HepG2 (cell line): ENCODE measurements around the gene ZCCHC3. TPM values are rescaled to one million over a fixed set of nuclear protein-coding genes. Genes with fewer than 3 reads are reported as not detected.

Experiments used
- CREB1 ChIP-seq, 2 experiments: fragments of 450-650 bp in 1 of 2; IDR thresholded peaks; 2 replicates each; pipeline ENCODE4 v1.6.1; 2016 to 2017; ENCODE audit warnings: control low read depth in 1 of 2, mild to moderate bottlenecking in 1 of 2, missing compliant biosample characterization in 1 of 2, missing genetic modification characterization in 1 of 2
- CREBL2 ChIP-seq: sonication (generic); formaldehyde crosslinking; IDR thresholded peaks from 2 replicates; pipeline ENCODE4 v1.8.1; 2023; ENCODE audit warnings: missing genetic modification reagents, mild to moderate bottlenecking, borderline replicate concordance
- DNMT1 ChIP-seq: sonication (generic); formaldehyde crosslinking; IDR thresholded peaks from 2 replicates; pipeline ENCODE4 v1.5.1; 2020; ENCODE audit warnings: mild to moderate bottlenecking, missing genetic modification reagents
- DZIP1 ChIP-seq: sonication (generic); formaldehyde crosslinking; IDR thresholded peaks from 2 replicates; pipeline ENCODE4 v1.5.0; 2020; ENCODE audit warnings: mild to moderate bottlenecking, missing genetic modification reagents
- EEA1 ChIP-seq: sonication (generic); formaldehyde crosslinking; IDR thresholded peaks from 2 replicates; pipeline ENCODE4 v1.5.1; 2020; ENCODE audit warnings: mild to moderate bottlenecking, missing genetic modification reagents, borderline replicate concordance
- GMEB1 ChIP-seq: sonication (generic); formaldehyde crosslinking; IDR thresholded peaks from 2 replicates; pipeline ENCODE4 v1.5.1; 2020; ENCODE audit warnings: missing genetic modification reagents, mild to moderate bottlenecking, borderline replicate concordance
- KDM3A ChIP-seq: IDR thresholded peaks from 2 replicates; pipeline ENCODE4 v1.6.1; 2018; ENCODE audit warnings: low read depth, missing compliant biosample characterization
- NBN ChIP-seq: fragments of 450-650 bp; conservative IDR thresholded peaks from 2 replicates; pipeline ENCODE4 v1.6.1; 2017
- POGK ChIP-seq: sonication (generic); formaldehyde crosslinking; conservative IDR thresholded peaks from 2 replicates; pipeline ENCODE4 v1.8.0; 2022; ENCODE audit warnings: mild to moderate bottlenecking, moderate library complexity, missing genetic modification reagents
- PPARG ChIP-seq: conservative IDR thresholded peaks from 2 replicates; pipeline ENCODE4 v1.6.1; 2016; ENCODE audit warnings: missing biosample characterization, missing genetic modification reagents
- RAD51 ChIP-seq: fragments of 450-650 bp; IDR thresholded peaks from 2 replicates; pipeline ENCODE4 v1.6.1; 2016; ENCODE audit warnings: borderline replicate concordance
- RBAK ChIP-seq: sonication (generic); formaldehyde crosslinking; IDR thresholded peaks from 2 replicates; pipeline ENCODE4 v1.5.1; 2020; ENCODE audit warnings: mild to moderate bottlenecking, missing genetic modification reagents
- SUZ12 ChIP-seq: fragments of 150-350 bp; IDR thresholded peaks from 2 replicates; pipeline ENCODE4 v1.6.1; 2014; ENCODE audit warnings: low read depth, low read length
- TIGD3 ChIP-seq: sonication (generic); formaldehyde crosslinking; IDR thresholded peaks from 2 replicates; pipeline ENCODE4 v1.5.1; 2020; ENCODE audit warnings: mild to moderate bottlenecking, missing genetic modification reagents, borderline replicate concordance
- ZBTB7A ChIP-seq: sonication (generic); formaldehyde crosslinking; IDR thresholded peaks from 2 replicates; pipeline ENCODE4 v1.8.0; 2022; ENCODE audit warnings: mild to moderate bottlenecking, missing genetic modification reagents
- ZNF205 ChIP-seq: IDR thresholded peaks from 2 replicates; pipeline ENCODE4 v1.6.1; 2018; ENCODE audit warnings: missing biosample characterization, missing genetic modification reagents
- ZNF224 ChIP-seq: sonication (generic); formaldehyde crosslinking; IDR thresholded peaks from 2 replicates; pipeline ENCODE4 v1.5.0; 2020; ENCODE audit warnings: mild to moderate bottlenecking, missing genetic modification reagents
- ZNF275 ChIP-seq: sonication (generic); formaldehyde crosslinking; IDR thresholded peaks from 2 replicates; pipeline ENCODE4 v1.8.0; 2022; ENCODE audit warnings: missing genetic modification reagents, mild to moderate bottlenecking, inconsistent platforms, borderline replicate concordance
- ZNF317 ChIP-seq: sonication (generic); formaldehyde crosslinking; IDR thresholded peaks from 2 replicates; pipeline ENCODE4 v1.5.0; 2020; ENCODE audit warnings: mild to moderate bottlenecking, missing genetic modification reagents
- ZNF530 ChIP-seq: sonication (generic); formaldehyde crosslinking; IDR thresholded peaks from 2 replicates; pipeline ENCODE4 v1.5.0; 2020; ENCODE audit warnings: low read depth, mild to moderate bottlenecking, missing genetic modification reagents
- ZNF652 ChIP-seq: IDR thresholded peaks from 2 replicates; pipeline ENCODE4 v1.6.1; 2016; ENCODE audit warnings: low read depth, borderline replicate concordance
- polyA plus RNA-seq, 8 experiments: library from polyadenylated mRNA; depleted of rRNA in 3 of 8; stranded (reverse) in 7 of 8; unstranded in 1 of 8; fragments of >200 nt; fragmentation: Illumina TruSeq in 4 of 8; extraction: Trizol in 4 of 8; gene quantifications; 2 replicates each; pipeline versions ENCODE4 v1.2.1 to v1.2.3, GENCODE V29; 2011 to 2016; ENCODE audit warnings: low read depth in 4 of 8, missing spikeins in 1 of 8, mixed read lengths in 1 of 8; ENCODE audit not compliant: insufficient read depth in 1 of 8
- total RNA-seq, 5 experiments: library from RNA; depleted of rRNA; stranded (reverse); fragments of >200 nt; fragmentation: Illumina TruSeq; extraction: Trizol; gene quantifications; 2 replicates each; pipeline ENCODE4 v1.2.3, GENCODE V29; 2016; ENCODE audit warnings: low read depth in 1 of 5

Gene ZCCHC3
- total and polyA plus RNA-seq, 2 of the 13 experiments (the other 11 are each of a cell fraction or from before 2014, with no cell fraction given) = 46.6 to 63.0 TPM

- no peak for TF ChIP-seq ZNF652 (CRISPR knock-in tag)
- TF ChIP-seq EEA1 = no peak; the same call in 1 of the 2 replicates
- no peak for TF ChIP-seq ZBTB7A (CRISPR knock-in tag)
- no peak for TF ChIP-seq NBN
- TF ChIP-seq KDM3A (CRISPR knock-in tag) = no peak
- no peak for TF ChIP-seq TIGD3 (CRISPR knock-in tag)
- TF ChIP-seq SUZ12 = no peak
- TF ChIP-seq POGK (CRISPR knock-in tag) = no peak
- TF ChIP-seq ZNF205 = no peak
- no peak for TF ChIP-seq PPARG (CRISPR knock-in tag)
- TF ChIP-seq ZNF224 = no peak
- peak; percentile 69 for TF ChIP-seq DZIP1 (CRISPR knock-in tag)
- TF ChIP-seq RAD51 = no peak
- no peak for TF ChIP-seq ZNF275 (CRISPR knock-in tag)
- TF ChIP-seq RBAK (CRISPR knock-in tag) = no peak
- TF ChIP-seq ZNF317 (CRISPR knock-in tag) = 0 out of 2 replicates have a peak, but pooled peaks have one; percentile 32
- no peak for TF ChIP-seq CREBL2 (CRISPR knock-in tag)
- TF ChIP-seq CREB1 (IDR thresholded peaks at IDR 0.05) = no peak
- TF ChIP-seq CREB1 (CRISPR knock-in tag; IDR thresholded peaks at IDR 0.05) = no peak
- TF ChIP-seq DNMT1 (CRISPR knock-in tag) = no peak
- no peak for TF ChIP-seq ZNF530 (CRISPR knock-in tag)
- no peak; the same call in 1 of the 2 replicates for TF ChIP-seq GMEB1 (CRISPR knock-in tag)
These were observed 28.7 kb downstream of the ZCCHC3 start (continued) for GRCh38 chr20:325889-326644.
